Amniotic epithelial cell (primary cell): ENCODE measurements around the gene CEACAM16.

ENCODE experiments used
- DNase-seq: peaks from one replicate; pipeline ENCODE4 v3.0.0-alpha.2; 2010; ENCODE audit warnings: low read depth

CEACAM16 gene

GRCh38 chr19:44725251-44725650 is 26.3 kb downstream of the CEACAM16 start:
- DNase-seq, result no peak

DNA sequence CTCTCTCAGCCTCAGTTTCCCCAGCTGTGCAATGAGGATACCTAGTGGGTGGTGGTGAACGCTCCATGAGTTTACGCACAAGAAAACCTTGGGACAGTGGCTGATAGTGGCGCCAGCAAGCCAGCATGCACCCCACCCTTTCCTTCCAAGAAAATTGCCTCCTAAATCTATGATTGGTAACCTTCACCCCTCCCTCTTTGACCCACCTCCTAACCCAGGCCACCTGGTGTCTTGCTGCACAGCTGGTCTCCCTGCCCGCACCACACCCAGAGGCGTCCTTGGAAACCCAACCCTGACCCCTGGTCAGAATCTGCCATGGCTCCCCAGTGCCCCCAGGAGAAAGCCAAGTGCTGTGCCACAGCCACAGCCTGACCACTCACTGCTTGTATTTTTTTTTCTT is 26.7 kb downstream of the CEACAM16 start:
- no peak for DNase-seq

DNA sequence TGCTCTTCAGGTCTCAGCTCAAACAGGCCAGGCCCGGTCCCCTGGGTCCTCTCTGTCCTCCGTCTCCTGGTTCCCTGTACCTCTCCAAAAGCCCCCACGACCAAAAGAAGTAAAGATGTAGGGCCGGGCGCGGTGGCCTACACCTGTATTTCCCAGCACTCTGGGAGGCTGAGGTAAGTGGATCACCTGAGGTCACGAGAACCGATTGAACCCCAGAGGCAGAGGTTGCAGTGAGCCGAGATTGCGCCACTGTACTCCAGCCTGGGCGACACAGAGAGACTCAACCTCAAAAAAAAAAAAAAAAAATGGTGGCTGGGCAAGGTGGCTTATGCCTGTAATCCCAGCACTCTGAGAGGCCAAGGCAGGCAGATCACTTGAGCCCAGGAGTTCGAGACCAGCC is 27.5 kb downstream of the CEACAM16 start:
- DNase-seq, result no peak

- no peak for DNase-seq
Measured at GRCh38 chr19:44728178-44728577, 29.2 kb downstream of the CEACAM16 start.

GRCh38 chr19:44729516-44730033 is 30.6 kb downstream of the CEACAM16 start:
- no peak for DNase-seq

GRCh38 chr19:44731081-44731480 is 32.1 kb downstream of the CEACAM16 start:
- no peak for DNase-seq

- DNase-seq, result no peak
Measured at GRCh38 chr19:44731622-44732021, 32.7 kb downstream of the CEACAM16 start.

- no peak for DNase-seq
Measured at GRCh38 chr19:44732235-44733014, 33.5 kb downstream of the CEACAM16 start.

- no peak for DNase-seq
Measured at GRCh38 chr19:44734357-44734756, 35.4 kb downstream of the CEACAM16 start.

GRCh38 chr19:44735011-44735410 is 36.1 kb downstream of the CEACAM16 start:
- no peak for DNase-seq

DNA sequence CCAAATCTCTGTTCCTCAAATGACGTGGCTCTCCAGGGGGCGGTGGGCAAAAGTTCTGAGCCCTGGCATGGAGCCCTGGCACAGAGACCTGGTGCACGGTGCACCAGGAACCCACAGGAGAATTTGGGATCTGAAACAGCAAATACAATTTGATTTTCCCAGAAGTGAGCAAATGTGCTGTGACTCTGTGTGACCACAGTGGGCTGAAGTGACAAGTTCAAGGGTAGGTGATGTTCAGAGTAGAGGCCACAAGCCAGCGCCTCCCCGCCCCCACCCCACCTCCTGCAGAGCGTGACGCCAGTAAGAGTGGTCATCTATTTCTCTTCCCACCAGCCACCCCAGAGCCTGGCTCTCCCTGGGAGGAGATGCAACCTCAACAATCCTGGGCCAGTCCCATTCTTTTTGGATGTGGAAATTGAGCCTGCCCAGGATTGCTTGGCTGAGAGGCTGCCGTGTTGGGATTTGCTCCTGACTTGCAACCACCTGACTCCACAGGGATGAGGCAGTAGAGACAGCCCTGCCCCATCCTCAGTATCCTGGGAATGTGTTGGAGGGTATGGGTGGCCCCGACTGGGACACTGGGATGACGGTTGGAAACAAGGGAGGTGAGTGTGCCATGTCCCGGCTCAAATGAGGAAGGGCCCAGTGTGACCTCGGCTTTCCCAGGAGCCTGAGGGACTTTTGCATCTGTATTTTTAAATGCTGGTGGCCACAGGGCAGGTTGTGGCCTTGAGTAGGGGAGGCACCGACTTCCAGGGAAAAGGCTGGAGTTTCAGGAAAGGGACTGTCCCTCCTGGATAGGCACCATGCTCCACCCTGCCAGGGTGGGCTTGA is 38.5 kb downstream of the CEACAM16 start:
- DNase-seq, result peak; percentile 48

DNA sequence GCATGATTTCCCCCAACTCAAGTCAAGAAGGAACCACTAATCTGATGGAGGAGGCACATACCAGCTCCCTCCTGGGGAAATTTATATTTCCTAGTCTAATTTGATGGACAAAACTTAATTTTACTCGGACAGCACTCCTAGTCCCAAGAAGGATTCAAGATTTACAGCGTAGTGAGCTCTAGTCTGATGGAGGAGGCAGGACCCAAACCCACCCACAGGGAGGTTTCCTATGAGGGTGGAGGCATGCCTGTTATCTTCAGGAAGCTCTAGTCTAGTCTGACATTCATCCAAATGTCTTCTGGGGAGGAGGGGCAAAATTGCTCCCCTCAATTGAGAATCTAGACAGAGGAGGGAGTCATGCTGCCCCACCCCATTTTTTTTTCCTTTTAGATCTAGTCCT is 39.2 kb downstream of the CEACAM16 start:
- DNase-seq, result no peak

- DNase-seq, result no peak
Measured at GRCh38 chr19:44738603-44739558, 39.9 kb downstream of the CEACAM16 start.

DNA sequence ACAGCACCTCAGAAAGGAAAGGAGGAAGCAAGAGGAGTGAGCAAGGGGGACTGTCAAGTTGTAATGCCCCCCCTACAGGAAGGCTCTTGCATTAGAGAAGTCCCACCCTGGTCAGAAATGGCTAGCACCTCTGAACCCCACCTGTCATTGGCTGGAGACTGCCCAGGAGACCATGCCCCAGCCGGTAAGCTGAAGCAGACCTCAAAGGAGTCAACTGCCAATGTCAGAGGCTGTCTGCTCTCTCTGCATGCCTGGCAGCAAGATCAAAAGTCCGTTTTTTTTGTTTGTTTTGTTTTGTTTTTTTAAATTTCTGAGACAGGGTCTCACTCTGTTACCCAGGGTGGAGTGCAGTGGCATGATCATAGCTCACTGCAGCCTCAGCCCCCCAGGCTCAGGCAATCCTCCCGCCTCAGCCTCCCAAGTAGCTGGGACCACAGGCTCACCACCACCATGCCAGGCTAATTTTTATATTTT is 41.4 kb downstream of the CEACAM16 start:
- no peak for DNase-seq

DNA sequence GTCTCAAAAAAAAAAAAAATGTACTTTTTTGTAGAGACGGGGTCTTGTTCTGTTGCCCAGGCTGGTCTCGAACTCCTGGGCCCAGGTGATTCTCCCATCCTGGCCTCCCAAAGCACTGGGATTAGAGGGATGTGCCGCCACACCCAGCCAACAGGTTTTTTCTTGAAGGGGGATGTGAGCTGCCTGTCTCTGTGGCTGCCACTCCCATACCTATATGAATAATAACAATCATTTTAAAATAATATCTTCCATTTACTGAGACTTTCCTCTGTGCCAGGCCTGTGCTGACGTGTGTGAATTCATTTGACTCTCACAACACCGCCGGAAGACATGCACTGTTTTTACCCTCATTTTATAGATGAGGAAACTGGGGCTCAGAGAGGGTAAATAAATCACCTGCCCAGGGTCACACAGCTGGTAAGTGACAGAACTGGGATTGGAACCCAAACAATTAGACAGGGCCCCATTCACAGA is 42.3 kb downstream of the CEACAM16 start:
- peak; percentile 49 for DNase-seq

DNA sequence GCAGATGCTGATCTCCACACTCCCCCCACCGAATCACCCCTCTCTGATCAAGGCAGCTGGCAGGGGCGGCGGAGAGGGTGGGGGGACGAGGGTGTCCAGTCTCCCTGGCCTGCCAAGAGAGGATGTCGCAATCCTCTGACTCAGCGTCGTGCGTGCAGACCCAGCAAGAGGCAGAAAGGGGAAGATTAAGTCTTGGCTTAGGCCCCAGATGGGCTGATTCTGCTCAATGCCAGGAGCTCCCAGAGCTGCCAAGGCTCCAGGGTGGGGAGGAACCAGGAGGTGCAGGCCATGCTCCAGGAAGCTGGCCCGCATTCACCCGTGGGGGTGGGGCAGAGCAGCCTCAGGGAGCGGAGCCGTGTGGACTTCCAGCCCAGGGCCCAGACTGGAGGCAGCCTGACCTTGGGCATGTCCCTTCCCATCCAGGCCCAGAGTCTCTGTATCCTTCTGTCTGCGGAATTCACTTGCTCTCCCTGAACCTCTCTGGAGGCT is 42.9 kb downstream of the CEACAM16 start:
- peak; percentile 100 for DNase-seq

DNA sequence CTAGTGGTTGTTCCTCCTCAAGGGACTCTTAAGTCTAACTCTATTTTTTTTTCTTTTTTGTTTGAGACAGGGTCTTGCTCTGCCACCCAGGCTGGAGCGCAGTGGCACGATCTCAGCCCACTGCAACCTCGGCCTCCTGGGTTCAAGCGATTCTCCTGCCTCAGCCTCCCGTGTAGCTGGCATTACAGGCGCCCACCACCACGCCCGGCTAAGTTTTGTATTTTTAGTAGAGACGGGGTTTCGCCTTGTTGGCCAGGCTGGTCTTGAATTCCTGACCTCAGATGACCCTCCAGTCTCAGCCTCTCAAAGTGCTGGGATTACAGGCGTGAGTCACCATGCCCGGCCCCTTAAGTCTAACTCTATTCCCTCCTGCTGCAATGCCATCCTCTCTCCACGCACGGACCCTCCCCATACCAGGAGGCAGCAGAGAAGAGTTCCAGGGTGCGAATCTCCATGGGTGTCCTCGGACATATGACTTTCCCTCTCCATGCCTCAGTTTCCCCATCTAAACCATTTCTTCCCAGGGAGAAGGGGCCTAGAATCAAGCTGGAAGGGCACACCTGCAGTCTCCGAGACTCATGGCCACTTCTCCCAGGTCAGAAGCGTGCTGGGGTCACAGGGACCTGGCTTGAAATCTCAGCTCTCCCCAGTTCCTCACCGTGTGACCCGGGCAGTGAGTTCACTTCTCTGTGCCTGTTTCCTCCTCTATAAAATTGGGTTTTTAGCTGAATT is 43.5 kb downstream of the CEACAM16 start:
- DNase-seq, result peak; percentile 82

DNA sequence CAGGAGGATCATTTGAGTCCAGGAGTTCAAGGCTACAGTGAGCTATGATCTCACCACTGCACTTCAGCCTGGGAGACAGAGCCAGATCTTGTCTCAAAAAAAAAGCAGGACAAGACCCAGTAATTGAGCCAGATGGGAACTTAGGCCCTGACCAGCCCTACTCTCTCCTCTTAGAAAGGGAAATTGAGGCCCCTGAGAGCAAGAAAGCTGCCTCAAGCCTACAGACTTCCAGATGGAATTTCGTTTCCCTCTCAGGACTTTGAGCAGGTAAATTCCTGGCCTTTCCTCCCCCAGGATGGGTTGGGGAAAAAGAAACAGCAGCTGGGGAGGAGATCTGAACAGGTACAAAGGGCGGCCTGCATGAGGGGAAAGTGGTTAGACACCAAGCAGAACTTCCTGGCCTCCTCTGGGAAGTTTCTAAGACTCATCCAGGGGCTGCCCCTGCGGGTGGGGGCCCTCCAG is 46.0 kb downstream of the CEACAM16 start:
- no peak for DNase-seq

GRCh38 chr19:44745341-44745831 is 46.4 kb downstream of the CEACAM16 start:
- DNase-seq, result peak; percentile 67

GRCh38 chr19:44745887-44746600 is 47.1 kb downstream of the CEACAM16 start:
- DNase-seq, result no peak
